Adrenal gland (tissue), 12 donors: Measurements from ENCODE around the gene PDE7B. TPM values are rescaled to one million over a fixed set of nuclear protein-coding genes. Genes with fewer than 3 reads are reported as not detected.

Experiments used
- DNase-seq, 7 donors: peaks; one replicate each; pipeline ENCODE4 v3.0.0-alpha.2; 2019 to 2020
- H3K27ac ChIP-seq, 5 donors: fragments of 200-600 bp; sonication (generic) in 4 of 5; 1 replicate in 3 of 5; 2 replicates in 2 of 5; pipeline versions ENCODE4 v1.5.1 to v1.8.0; 2016 to 2020; ENCODE audit warnings: mild to moderate bottlenecking in 1 of 5
- H3K27me3 ChIP-seq: fragments of 200-600 bp; 2 replicates; pipeline ENCODE4 v1.8.0; 2021
- H3K36me3 ChIP-seq, 2 donors: fragments of 200-600 bp; replicated peaks in 1 of 2; 1 replicate in 1 of 2; 2 replicates in 1 of 2; pipeline versions ENCODE4 v1.5.1 to v1.8.0; 2018 to 2022
- H3K4me1 ChIP-seq, 2 donors: fragments of 200-600 bp; replicated peaks in 1 of 2; 1 replicate in 1 of 2; 2 replicates in 1 of 2; pipeline versions ENCODE4 v1.5.1 to v1.8.0; 2018 to 2021
- H3K4me3 ChIP-seq, 4 donors: fragments of 200-600 bp; sonication (generic) in 3 of 4; one replicate each; pipeline ENCODE4 v1.5.1; 2016 to 2018
- H3K9me3 ChIP-seq, 3 donors: fragments of 200-600 bp; sonication (generic) in 1 of 3; replicated peaks in 1 of 3; 1 replicate in 2 of 3; 2 replicates in 1 of 3; pipeline versions ENCODE4 v1.5.1 to v1.8.0; 2016 to 2021
- CTCF ChIP-seq, 6 experiments: fragments of 450-650 bp in 4 of 6; fragments of 200-600 bp in 2 of 6; sonication (generic) in 1 of 6; IDR thresholded peaks; 1 replicate in 5 of 6; 2 replicates in 1 of 6; pipeline versions ENCODE4 v1.5.1 to v1.8.0; 2016 to 2021; ENCODE audit warnings: antibody characterized with exemption in 6 of 6, mild to moderate bottlenecking in 2 of 6, moderate library complexity in 1 of 6
- POLR2A ChIP-seq, 2 donors: fragments of 450-650 bp; IDR thresholded peaks; one replicate each; pipeline ENCODE4 v1.6.1; 2017; ENCODE audit warnings: antibody characterized with exemption in 2 of 2, mild to moderate bottlenecking in 2 of 2, moderate library complexity in 1 of 2
- WGBS, 4 donors: extraction: QIAGEN DNeasy Blood & Tissue Kit in 2 of 4; methylation state at CpG; one replicate each; pipeline versions ENCODE4 v1.1.5 to v1.1.7; 2013 to 2017; 5-methylcytosine and 5-hydroxymethylcytosine counted together
- intact Hi-C, 2 donors: fragments of 100-400 bp; cut with DNase I; formaldehyde crosslinking; loops; one replicate each; pipeline versions ENCODE4 v1.14.1 to v1.15.0; 2022 to 2023
- polyA plus RNA-seq, 3 donors: library from polyadenylated mRNA; stranded (reverse); fragments of 200-250 nt in 2 of 3; fragments of 350-450 nt in 1 of 3; fragmentation: Illumina TruSeq in 1 of 3; extraction: RNeasy Lipid Tissue Mini Kit (QIAGEN cat#74804) in 1 of 3; gene quantifications; one replicate each; pipeline ENCODE4 v1.2.3, GENCODE V29; 2013 to 2014
- total RNA-seq, 9 donors: library from RNA; depleted of rRNA in 4 of 9; stranded (reverse); fragments of >200 nt in 4 of 9; fragments of 120-200 nt in 1 of 9; fragmentation: NEBNext Ultra II Directional in 1 of 9; extraction: Animal tissue kit (Norgen Biotek cat#: 25700) in 1 of 9; gene quantifications; one replicate each; pipeline versions ENCODE4 v1.1.0 to v1.2.4, GENCODE V29; 2013 to 2023
- donor health status: healthy with polysubstance abuse.
- donor health status: Bipolar disorder and iron deficiency.
- donor health status: DM: yes; HTN: yes; CAD: no.
- donor health status: DM: no; HTN: no; CAD: no.
- donor health status: DM: no; HTN: no; CAD: no.
- donor health status: DM: yes; HTN: yes; CAD: no.

The PDE7B gene
- total and polyA plus RNA-seq, 12 donors: 1.3 to 11.5 (median 5.2) TPM

DNA sequence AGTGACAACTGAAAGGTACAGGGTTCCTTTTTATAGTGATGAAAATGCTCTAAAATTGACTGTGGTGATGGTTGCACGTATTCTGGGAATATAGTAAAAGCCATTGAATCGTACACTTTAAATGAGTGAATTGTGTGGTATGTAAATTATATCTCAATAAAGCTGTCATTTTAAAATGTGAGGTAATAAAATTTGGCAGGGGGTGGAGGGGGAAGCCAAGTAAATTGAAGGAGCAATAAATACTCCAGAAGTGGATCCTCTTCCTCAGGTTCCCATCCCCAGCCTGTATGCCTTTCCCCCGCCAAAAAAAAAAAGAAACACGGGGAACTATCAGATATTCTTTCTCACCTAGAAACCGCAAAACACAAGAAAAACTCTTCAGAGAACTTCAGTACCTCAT is 237.2 kb downstream of the PDE7B start:
- 96 to 98% (median 97%) methylated on average over 5 of the region's 5 CpGs for WGBS, 4 donors
- H3K27ac ChIP-seq: no peak overlapping the region

GRCh38 chr6:136089876-136090275 is 238.4 kb downstream of the PDE7B start:
- intact Hi-C loops: no loop called here
- TF ChIP-seq POLR2A (IDR thresholded peaks at IDR 0.05) (no peak), CTCF (IDR thresholded peaks at IDR 0.05) (no peak)

More for the DNA sequence above, 237.2 kb downstream of the PDE7B start:
- no peaks in the 10 kb centered on the region for H3K36me3 ChIP-seq
- no peak for DNase-seq
- intact Hi-C loops: no loop called here
- H3K27me3 ChIP-seq: no peaks in the 10 kb centered on the region
- H3K4me3 ChIP-seq: no peak overlapping the region
- no peak for TF ChIP-seq POLR2A (IDR thresholded peaks at IDR 0.05)
- no peak for TF ChIP-seq CTCF (IDR thresholded peaks at IDR 0.05)
- H3K4me1 ChIP-seq: no peaks in the 10 kb centered on the region
- no peaks in the 10 kb centered on the region for H3K9me3 ChIP-seq

DNA sequence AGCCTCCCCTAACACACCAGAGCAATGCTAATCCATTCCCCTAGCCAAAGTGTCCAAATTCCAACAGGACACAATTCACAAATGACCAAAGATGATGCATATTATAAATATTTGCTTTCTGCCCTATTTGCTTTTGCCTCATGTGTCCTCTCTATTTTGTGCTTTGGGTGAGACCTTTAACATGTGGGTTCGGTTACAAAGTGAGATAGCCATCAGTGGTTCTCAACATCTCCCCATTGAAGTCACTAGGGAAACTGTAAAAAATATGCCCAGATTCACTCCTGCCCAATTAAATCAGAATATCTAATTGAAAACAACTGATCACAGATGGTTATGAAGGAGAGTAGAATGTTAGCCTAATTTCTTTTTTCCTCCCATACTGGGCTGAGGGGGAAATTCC is 239.4 kb downstream of the PDE7B start:
- WGBS, 4 donors: 64 to 86% (median 76%) methylated on average over 1 of the region's 1 CpG
- no peak for TF ChIP-seq CTCF (IDR thresholded peaks at IDR 0.05)
- no peak for TF ChIP-seq POLR2A (IDR thresholded peaks at IDR 0.05)
- Histone ChIP-seq H3K4me1 (no peaks in the 10 kb centered on the region), H3K4me3 (no peak overlapping the region), H3K9me3 (no peaks in the 10 kb centered on the region), H3K36me3 (no peaks in the 10 kb centered on the region), H3K27ac (no peak overlapping the region), H3K27me3 (no peaks in the 10 kb centered on the region)
- intact Hi-C loops: no loop called here
- no peak for DNase-seq

More at GRCh38 chr6:136089876-136090275, 238.4 kb downstream of the PDE7B start:
- DNase-seq: peak in 2 of 7 donors; percentile 20 to 38
- Histone ChIP-seq H3K36me3 (no peaks in the 10 kb centered on the region), H3K4me3 (no peak overlapping the region), H3K27ac (no peak overlapping the region), H3K4me1 (no peaks in the 10 kb centered on the region), H3K27me3 (no peaks in the 10 kb centered on the region), H3K9me3 (no peaks in the 10 kb centered on the region)
- 41 to 60% (median 53%) methylated on average over 6 of the region's 6 CpGs for WGBS, 4 donors

- Histone ChIP-seq H3K4me1 (peaks cover 0 to 5% of the 10 kb centered on the region in 2 donors), H3K9me3 (no peaks in the 10 kb centered on the region), H3K36me3 (no peaks in the 10 kb centered on the region), H3K27me3 (no peaks in the 10 kb centered on the region), H3K27ac (no peak overlapping the region), H3K4me3 (no peak overlapping the region)
- TF ChIP-seq POLR2A (IDR thresholded peaks at IDR 0.05) (no peak), CTCF (IDR thresholded peaks at IDR 0.05) (no peak)
- intact Hi-C loops: no loop called here
- DNase-seq: no peak
- WGBS, 4 donors: 74 to 83% (median 78%) methylated on average over 3 of the region's 3 CpGs
Observed at GRCh38 chr6:136092897-136093296, 241.4 kb downstream of the PDE7B start.
